ENCODE results near the gene TUBGCP2. TPM values are rescaled to one million over a fixed set of nuclear protein-coding genes. Genes with fewer than 3 reads are reported as not detected.

Gene TUBGCP2
- total RNA-seq, 3 donors from 2014 or later (not counting 1 experiment from before 2014, with no cell fraction given) = 74.3 to 81.8 (median 78.7) TPM

- Histone ChIP-seq H3K9me3 (ENCODE audit: control insufficient read depth, insufficient read depth, low read length) (no peaks in the 10 kb centered on the region), H3K27ac (ENCODE audit: low read length) (no peak within 1 kb of the TSS), H3K36me3 (ENCODE audit: control insufficient read depth, insufficient read depth, low read length) (no peaks in the 10 kb centered on the region), H3K4me1 (ENCODE audit: control insufficient read depth, insufficient read depth, low read length) (peaks cover 8% of the 10 kb centered on the region), H3K27me3 (ENCODE audit: control insufficient read depth, insufficient read depth, low read length) (peaks cover 28% of the 10 kb centered on the region), H3K4me3 (ENCODE audit: low read length) (no peak within 1 kb of the TSS)
- H3K27me3 Mint-ChIP-seq (ENCODE audit: low read depth in 2 of 2) = peaks cover 43 to 50% of the 10 kb centered on the region in 2 donors
- H3K36me3 Mint-ChIP-seq = no peaks in the 10 kb centered on the region
- H3K4me3 Mint-ChIP-seq = peak within 1 kb of the TSS; percentile 60
- no peak for DNase-seq
- no peak for ATAC-seq
- 2% methylated on average over 49 of the region's 49 CpGs for WGBS (ENCODE audit: insufficient coverage)
- H3K4me1 Mint-ChIP-seq = peaks cover 0 to 12% of the 10 kb centered on the region in 2 donors
- intact Hi-C loops (cut with micrococcal nuclease) = no loop called here
- no peak for TF ChIP-seq CTCF (IDR thresholded peaks at IDR 0.05)
- H3K27ac Mint-ChIP-seq = no peak within 1 kb of the TSS
- no peaks in the 10 kb centered on the region for H3K9me3 Mint-ChIP-seq
Observed at GRCh38 chr10:133230044-133230361, 78.7 kb downstream of the TUBGCP2 start, which contains the start of gene UTF1. UTF1 (plus strand) TSS chr10:133230217; CDS start chr10:133230289, 72 bp downstream.

GRCh38 chr10:133229265-133230043, 79.2 kb downstream of the TUBGCP2 start:
- ATAC-seq (no peak), DNase-seq (no peak)
- Histone ChIP-seq H3K27me3 (ENCODE audit: control insufficient read depth, insufficient read depth, low read length) (peaks cover 28% of the 10 kb centered on the region), H3K4me3 (ENCODE audit: low read length) (no peak overlapping the region), H3K9me3 (ENCODE audit: control insufficient read depth, insufficient read depth, low read length) (no peaks in the 10 kb centered on the region), H3K27ac (ENCODE audit: low read length) (no peak overlapping the region), H3K4me1 (ENCODE audit: control insufficient read depth, insufficient read depth, low read length) (peaks cover 6% of the 10 kb centered on the region), H3K36me3 (ENCODE audit: control insufficient read depth, insufficient read depth, low read length) (no peaks in the 10 kb centered on the region)
- Mint-ChIP-seq H3K9me3 (no peaks in the 10 kb centered on the region), H3K36me3 (no peaks in the 10 kb centered on the region), H3K4me3 (peak overlapping the region; percentile 60), H3K4me1 (peaks cover 0 to 10% of the 10 kb centered on the region in 2 donors), H3K27ac (no peak overlapping the region), H3K27me3 (ENCODE audit: low read depth in 2 of 2) (peaks cover 43 to 50% of the 10 kb centered on the region in 2 donors)
- intact Hi-C loops (cut with micrococcal nuclease) = no loop called here
- 12% methylated on average over 58 of the region's 58 CpGs for WGBS (ENCODE audit: insufficient coverage)
- TF ChIP-seq CTCF (IDR thresholded peaks at IDR 0.05) = no peak

Other genes with a start within 250 kb of the TUBGCP2 start
- gene ADGRA1, start 220.9 kb downstream of the TUBGCP2 start, total RNA-seq = not detected
- gene KNDC1, start 148.7 kb downstream of the TUBGCP2 start, total RNA-seq = 1 to 10 TPM in 2 of 3 donors, not detected in 1; 2.1 to 5.9 TPM
- under 1 TPM in 2 of 3 donors, not detected in 1; 0.31 to 0.33 TPM for gene UTF1, start 78.7 kb downstream of the TUBGCP2 start, total RNA-seq
- gene VENTX, start 71.0 kb downstream of the TUBGCP2 start, total RNA-seq = 1 to 10 TPM in 1 of 3 donors, under 1 TPM in 2; 0.48 to 4.1 (median 0.75) TPM
- 100 to 1,000 TPM; 357 to 682 (median 425) TPM for gene ADAM8, start 32.0 kb downstream of the TUBGCP2 start, total RNA-seq
- 10 to 100 TPM; 28.1 to 39.0 (median 32.4) TPM for gene ZNF511, start within 50 bp of the TUBGCP2 start, total RNA-seq
- not detected for gene CALY, start 28.0 kb upstream of the TUBGCP2 start, total RNA-seq
- not detected for gene PRAP1, start 38.5 kb upstream of the TUBGCP2 start, total RNA-seq
- gene FUOM, start 49.1 kb upstream of the TUBGCP2 start, total RNA-seq = 1 to 10 TPM; 7.6 to 9.5 (median 7.9) TPM
- 10 to 100 TPM; 17.7 to 21.3 (median 19.9) TPM for gene ECHS1, start 64.5 kb upstream of the TUBGCP2 start, total RNA-seq
- 1 to 10 TPM; 4.2 to 5.8 (median 5.5) TPM for gene PAOX, start 70.4 kb upstream of the TUBGCP2 start, total RNA-seq
- 10 to 100 TPM; 64.3 to 76.3 (median 67.1) TPM for gene MTG1, start 85.3 kb upstream of the TUBGCP2 start, total RNA-seq
- not detected for gene SPRN, start 115.8 kb upstream of the TUBGCP2 start, total RNA-seq
- gene SCART1, start 145.1 kb upstream of the TUBGCP2 start, total RNA-seq = 10 to 100 TPM in 1 of 3 donors, 1 to 10 TPM in 2; 8.6 to 13.8 (median 9.9) TPM
- gene CYP2E1, start 218.5 kb upstream of the TUBGCP2 start, total RNA-seq = 1 to 10 TPM; 2.8 to 3.8 (median 2.9) TPM